HG03103 (cell line): ENCODE results near the gene SMIM11.

Experiments
- ATAC-seq: cut with Tn5 transposase; IDR thresholded peaks from one replicate; pipeline ENCODE4 v1.9.1; 2021; ENCODE audit warnings: low read depth; ENCODE audit not compliant: unreplicated experiment

SMIM11 gene

GRCh38 chr21:34374940-34375618 is at the start of gene SMIM11:
SMIM11 (plus strand) TSS chr21:34375507; CDS start chr21:34379505, 3,998 bp downstream.
- peak; percentile 88 for ATAC-seq

GRCh38 chr21:34330055-34330454 is 45.3 kb upstream of the SMIM11 start:
- no peak for ATAC-seq

- ATAC-seq: no peak
Observed at GRCh38 chr21:34331726-34332125, 43.6 kb upstream of the SMIM11 start.

- ATAC-seq: no peak
Observed at GRCh38 chr21:34332347-34332746, 43.0 kb upstream of the SMIM11 start.

GRCh38 chr21:34333121-34333739 is 42.1 kb upstream of the SMIM11 start:
- ATAC-seq: no peak

GRCh38 chr21:34335316-34335715 is 40.0 kb upstream of the SMIM11 start:
- ATAC-seq: no peak

GRCh38 chr21:34336245-34336644 is 39.1 kb upstream of the SMIM11 start:
- no peak for ATAC-seq

GRCh38 chr21:34336756-34337391 is 38.4 kb upstream of the SMIM11 start:
- ATAC-seq: no peak

GRCh38 chr21:34337741-34338140 is 37.6 kb upstream of the SMIM11 start:
- no peak for ATAC-seq

GRCh38 chr21:34338226-34338625 is 37.1 kb upstream of the SMIM11 start:
- ATAC-seq: no peak

GRCh38 chr21:34340061-34340460 is 35.2 kb upstream of the SMIM11 start:
- ATAC-seq: no peak

- no peak for ATAC-seq
Observed at GRCh38 chr21:34342476-34342875, 32.8 kb upstream of the SMIM11 start.

GRCh38 chr21:34343347-34343746 is 32.0 kb upstream of the SMIM11 start:
- ATAC-seq: no peak

- ATAC-seq: no peak
Observed at GRCh38 chr21:34343838-34344381, 31.4 kb upstream of the SMIM11 start.

- ATAC-seq: no peak
Observed at GRCh38 chr21:34344584-34344983, 30.7 kb upstream of the SMIM11 start.

GRCh38 chr21:34345091-34345871 is 30.0 kb upstream of the SMIM11 start:
- ATAC-seq: no peak

GRCh38 chr21:34345892-34346291 is 29.4 kb upstream of the SMIM11 start:
- no peak for ATAC-seq

GRCh38 chr21:34348890-34349519 is 26.3 kb upstream of the SMIM11 start:
- no peak for ATAC-seq

- peak; percentile 82 for ATAC-seq
Observed at GRCh38 chr21:34351786-34352241, 23.5 kb upstream of the SMIM11 start.

GRCh38 chr21:34352556-34352955 is 22.8 kb upstream of the SMIM11 start:
- ATAC-seq: no peak
